GM23248 (cell line): Measurements from ENCODE around the gene ETS1. TPM values are rescaled to one million over a fixed set of nuclear protein-coding genes. Genes with fewer than 3 reads are reported as not detected.

Experiments
- DNase-seq: peaks from one replicate; pipeline ENCODE4 v3.0.0-alpha.2; 2015
- H2AFZ ChIP-seq: fragments of 200-600 bp; sonication (generic); 2 replicates; pipeline ENCODE4 v1.6.1; 2016; ENCODE audit warnings: antibody characterized with exemption
- H3F3A ChIP-seq: fragments of 200-600 bp; sonication (generic); 2 replicates; pipeline ENCODE4 v1.6.1; 2016; ENCODE audit warnings: mild to moderate bottlenecking, antibody characterized with exemption, mixed run types; ENCODE audit not compliant: insufficient read depth
- H3K27ac ChIP-seq: fragments of 200-600 bp; sonication (generic); 2 replicates; pipeline ENCODE4 v1.5.1; 2016; ENCODE audit warnings: mild to moderate bottlenecking
- H3K27me3 ChIP-seq: fragments of 200-600 bp; sonication (generic); replicated peaks from 2 replicates; pipeline ENCODE4 v1.6.1; 2016; ENCODE audit warnings: mild to moderate bottlenecking; ENCODE audit not compliant: insufficient read depth
- H3K36me3 ChIP-seq: fragments of 200-600 bp; sonication (generic); 2 replicates; pipeline ENCODE4 v1.6.1; 2016; ENCODE audit warnings: low read depth, mild to moderate bottlenecking
- H3K4me1 ChIP-seq: fragments of 200-600 bp; sonication (generic); 2 replicates; pipeline ENCODE4 v1.6.1; 2016; ENCODE audit warnings: mild to moderate bottlenecking; ENCODE audit not compliant: insufficient read depth
- H3K4me2 ChIP-seq: fragments of 200-600 bp; sonication (generic); one replicate; pipeline ENCODE4 v1.6.1; 2016; ENCODE audit warnings: mild to moderate bottlenecking; ENCODE audit not compliant: unreplicated experiment
- H3K4me3 ChIP-seq: fragments of 200-600 bp; sonication (generic); 2 replicates; pipeline ENCODE4 v1.5.1; 2016; ENCODE audit warnings: mild to moderate bottlenecking
- H3K79me2 ChIP-seq: fragments of 200-600 bp; sonication (generic); 2 replicates; pipeline ENCODE4 v1.6.1; 2016; ENCODE audit warnings: mild to moderate bottlenecking; ENCODE audit not compliant: insufficient read depth
- H3K9ac ChIP-seq: fragments of 200-600 bp; sonication (generic); 2 replicates; pipeline ENCODE4 v1.6.1; 2016; ENCODE audit warnings: mild to moderate bottlenecking
- H3K9me2 ChIP-seq: fragments of 200-600 bp; sonication (generic); 2 replicates; pipeline ENCODE4 v1.6.1; 2016; ENCODE audit warnings: mixed run types, mild to moderate bottlenecking, moderate library complexity; ENCODE audit not compliant: insufficient read depth
- H3K9me3 ChIP-seq: fragments of 200-600 bp; sonication (generic); one replicate; pipeline ENCODE4 v1.6.1; 2017; ENCODE audit warnings: low read depth
- H4K20me1 ChIP-seq: fragments of 200-600 bp; sonication (generic); 2 replicates; pipeline ENCODE4 v1.6.0; 2016; ENCODE audit not compliant: insufficient read depth
- EZH2 ChIP-seq: fragments of 200-600 bp; sonication (generic); IDR thresholded peaks from 2 replicates; pipeline ENCODE4 v1.6.1; 2018; ENCODE audit warnings: antibody characterized with exemption, mild to moderate bottlenecking; ENCODE audit not compliant: insufficient read depth, poor library complexity, severe bottlenecking
- EZH2phosphoT487 ChIP-seq: fragments of 200-600 bp; sonication (generic); IDR thresholded peaks from 2 replicates; pipeline ENCODE4 v1.6.1; 2018; ENCODE audit warnings: antibody characterized with exemption, moderate library complexity, mild to moderate bottlenecking, low read depth; ENCODE audit not compliant: insufficient read depth
- WGBS, 2 experiments: methylation state at CpG; one replicate each; pipeline ENCODE4 v1.1.6; 2015 to 2017; ENCODE audit warnings: low lambda C conversion rate in 2 of 2, low coverage in 1 of 2; ENCODE audit errors: missing lambda C conversion rate in 2 of 2; 5-methylcytosine and 5-hydroxymethylcytosine counted together
- in situ Hi-C: fragments of 300-500 bp; cut with MboI; formaldehyde crosslinking; loops from 2 replicates; pipeline ENCODE4 v1.15.0; 2020
- polyA plus RNA-seq: library from polyadenylated mRNA; unstranded; fragments of >200 nt; fragmentation: Nextera tagmentation; extraction: Ambion mirVana; gene quantifications from 2 replicates; pipeline ENCODE4 v1.2.1, GENCODE V29; 2016
- total RNA-seq: library from RNA; depleted of rRNA; stranded (reverse); fragments of >200 nt; shearing (Covaris generic); gene quantifications from 2 replicates; pipeline ENCODE4 v1.2.3, GENCODE V29; 2014

ETS1 gene
- total and polyA plus RNA-seq, 2 experiments from 2014 or later: 19.9 to 61.0 TPM

DNA sequence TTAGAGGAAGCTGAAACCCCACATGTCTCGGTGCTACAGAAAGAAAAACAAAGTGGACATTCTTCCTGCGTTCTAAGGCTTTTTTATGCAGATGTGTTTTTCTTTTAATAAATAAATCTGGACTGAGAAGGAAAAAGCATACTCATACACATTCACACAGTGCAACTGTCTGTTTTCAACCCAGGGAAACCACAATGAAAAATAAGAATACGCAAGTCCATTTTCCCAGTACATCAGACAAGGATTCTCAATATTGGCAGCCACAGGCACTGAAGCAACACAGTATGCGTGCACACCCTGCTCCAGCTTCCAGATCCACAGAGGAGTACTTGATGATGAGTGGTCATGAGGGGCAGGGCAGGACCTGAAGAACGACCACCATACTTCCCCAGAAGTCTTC is 86.9 kb downstream of the ETS1 start:
- DNase-seq: no peak
- H4K20me1 ChIP-seq: 0 out of 2 replicates have a peak, but pooled peaks cover 7% of the 10 kb centered on the region
- no peaks in the 10 kb centered on the region for H3K27me3 ChIP-seq
- peaks cover 91% of the 10 kb centered on the region for H3K79me2 ChIP-seq
- 0 out of 2 replicates have a peak overlapping the region, but pooled peaks have one; percentile 2 for H3K9ac ChIP-seq
- peaks cover 98% of the 10 kb centered on the region for H3K4me1 ChIP-seq
- no peak overlapping the region for H3K4me3 ChIP-seq
- no peaks in the 10 kb centered on the region for H3K9me2 ChIP-seq
- no peaks in the 10 kb centered on the region for H3K9me3 ChIP-seq
- peak overlapping the region; percentile 98 for H3K27ac ChIP-seq
- H3K36me3 ChIP-seq: no peaks in the 10 kb centered on the region; the same call in 1 of the 2 replicates
- H3K4me2 ChIP-seq: no peak overlapping the region
- H3F3A ChIP-seq: peaks cover 90% of the 10 kb centered on the region
- WGBS, 2 experiments: 73 to 76% methylated on average over 5 of the region's 5 CpGs
- no peak overlapping the region for H2AFZ ChIP-seq
- TF ChIP-seq EZH2: no peak
- no peak for TF ChIP-seq EZH2phosphoT487
- in situ Hi-C loops: loop anchor here (25.0 kb wide), 1 partner anchor 463 kb away; no protein-coding TSS in a partner anchor

DNA sequence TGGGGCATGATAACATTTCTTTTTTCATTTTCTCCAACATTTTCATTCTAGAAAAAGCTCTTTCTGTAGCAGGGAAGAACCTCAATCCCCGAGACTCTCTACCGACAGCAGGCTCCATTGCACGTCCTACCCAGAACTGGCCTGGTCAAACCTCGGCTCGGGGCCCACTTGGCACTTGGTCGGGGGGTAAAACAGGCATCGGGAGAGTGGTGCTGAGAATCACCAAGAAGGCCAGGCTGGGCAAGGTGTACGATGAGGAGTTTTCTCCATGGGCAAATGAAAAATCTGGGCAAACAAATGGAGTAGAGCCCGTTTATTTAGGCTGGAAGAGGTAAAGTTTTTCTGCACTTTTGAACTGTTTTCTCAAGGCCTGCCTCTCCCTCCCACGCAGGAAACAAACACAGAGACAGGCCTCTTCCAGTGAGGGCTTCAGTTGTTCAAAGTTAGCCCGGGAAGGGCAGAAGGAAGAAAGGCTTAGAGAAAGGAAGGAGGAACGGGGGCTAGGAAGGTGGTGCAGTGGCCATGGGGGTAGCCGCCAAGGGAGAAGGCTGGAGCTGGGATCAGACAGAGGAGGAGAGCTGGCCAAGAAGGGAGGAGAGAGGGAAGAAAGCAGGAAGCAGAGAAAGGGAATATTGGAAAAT is 87.6 kb downstream of the ETS1 start:
- Histone ChIP-seq H3K27me3 (no peaks in the 10 kb centered on the region), H3K9me2 (no peaks in the 10 kb centered on the region), H3K9me3 (no peaks in the 10 kb centered on the region), H2AFZ (no peak overlapping the region), H3K4me3 (no peak overlapping the region), H3K27ac (peak overlapping the region; percentile 98), H3K79me2 (peaks cover 91% of the 10 kb centered on the region), H3K4me1 (peaks cover 98% of the 10 kb centered on the region), H3F3A (peaks cover 90% of the 10 kb centered on the region), H3K9ac (peak overlapping the region; percentile 3), H3K36me3 (no peaks in the 10 kb centered on the region; the same call in 1 of the 2 replicates), H3K4me2 (no peak overlapping the region), H4K20me1 (0 out of 2 replicates have a peak, but pooled peaks cover 7% of the 10 kb centered on the region)
- WGBS, 2 experiments: 85 to 87% methylated on average over 13 of the region's 13 CpGs
- TF ChIP-seq EZH2phosphoT487: no peak
- TF ChIP-seq EZH2: no peak
- DNase-seq: no peak
- in situ Hi-C loops: loop anchor here (25.0 kb wide), 1 partner anchor 462 kb away; no protein-coding TSS in a partner anchor

DNA sequence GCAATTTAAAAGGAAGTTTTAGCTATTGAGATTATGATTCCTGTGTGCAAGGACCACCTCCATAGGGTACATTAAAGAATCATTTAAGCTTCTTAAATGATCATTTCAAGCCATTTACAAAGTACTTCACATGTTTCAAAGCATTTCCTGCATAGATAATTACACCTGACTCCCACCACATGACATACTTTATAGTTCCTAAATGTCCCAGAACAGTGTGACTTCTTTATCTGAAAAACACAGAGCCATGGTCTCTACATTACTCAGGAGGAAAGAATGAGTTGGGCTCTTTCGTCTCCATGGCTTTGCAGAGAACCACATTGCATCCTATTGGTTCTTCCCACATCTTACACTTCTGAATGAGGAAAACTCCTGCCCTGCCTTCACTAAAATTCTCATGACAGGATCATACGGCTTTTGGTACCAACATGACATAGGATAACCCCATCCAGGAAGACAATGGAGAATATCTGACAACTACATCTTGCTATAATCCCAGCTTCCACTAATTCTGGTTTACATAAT is 88.6 kb downstream of the ETS1 start:
- peaks cover 98% of the 10 kb centered on the region for H3K4me1 ChIP-seq

GRCh38 chr11:128497776-128498095 is 89.6 kb downstream of the ETS1 start:
- H3K9me2 ChIP-seq: no peaks in the 10 kb centered on the region
- H3K4me2 ChIP-seq: peak overlapping the region; percentile 87
- H3F3A ChIP-seq: peaks cover 91% of the 10 kb centered on the region
- WGBS, 2 experiments: 0 to 2% methylated on average over 3 of the region's 3 CpGs
- peaks cover 99% of the 10 kb centered on the region for H3K4me1 ChIP-seq
- in situ Hi-C loops: no loop called here
- H3K79me2 ChIP-seq: peaks cover 91% of the 10 kb centered on the region
- H3K36me3 ChIP-seq: no peaks in the 10 kb centered on the region; the same call in 1 of the 2 replicates
- TF ChIP-seq EZH2phosphoT487 (no peak), EZH2 (no peak)
- H3K9me3 ChIP-seq: no peaks in the 10 kb centered on the region
- no peak overlapping the region for H2AFZ ChIP-seq
- H3K27ac ChIP-seq: peak overlapping the region; percentile 98
- no peak for DNase-seq
- no peaks in the 10 kb centered on the region for H3K27me3 ChIP-seq
- peak overlapping the region; percentile 58 for H3K4me3 ChIP-seq
- H4K20me1 ChIP-seq: 0 out of 2 replicates have a peak, but pooled peaks cover 7% of the 10 kb centered on the region
- H3K9ac ChIP-seq: peak overlapping the region; percentile 78

More for the DNA sequence above, 88.6 kb downstream of the ETS1 start:
- Histone ChIP-seq H2AFZ (no peak overlapping the region), H3K4me2 (peak overlapping the region; percentile 87), H3K36me3 (no peaks in the 10 kb centered on the region; the same call in 1 of the 2 replicates), H3K4me3 (no peak overlapping the region), H3K79me2 (peaks cover 91% of the 10 kb centered on the region), H3K9me3 (no peaks in the 10 kb centered on the region), H3K27me3 (no peaks in the 10 kb centered on the region), H3K27ac (peak overlapping the region; percentile 98), H3K9ac (peak overlapping the region; percentile 78), H3F3A (peaks cover 90% of the 10 kb centered on the region), H3K9me2 (no peaks in the 10 kb centered on the region), H4K20me1 (0 out of 2 replicates have a peak, but pooled peaks cover 7% of the 10 kb centered on the region)
- 61 to 73% methylated on average over 2 of the region's 2 CpGs for WGBS, 2 experiments
- in situ Hi-C loops: no loop called here
- peak; percentile 57 for DNase-seq
- TF ChIP-seq EZH2phosphoT487: no peak
- no peak for TF ChIP-seq EZH2
